ENCODE measurements around the gene MSRB1. TPM values are rescaled to one million over a fixed set of nuclear protein-coding genes. Genes with fewer than 3 reads are reported as not detected.

MSRB1 gene
- total and polyA plus RNA-seq, 2 donors (not counting 1 experiment from before 2014, with no cell fraction given), result 7.1 to 21.4 TPM

- Histone ChIP-seq H2AFZ (ENCODE audit: low read length) (no peak overlapping the region), H3K36me3 (ENCODE audit: control insufficient read depth, insufficient read depth, low read length) (peaks cover 28% of the 10 kb centered on the region), H3K4me1 (ENCODE audit: control insufficient read depth, extremely low read depth, insufficient read depth, low read length) (peaks cover 9% of the 10 kb centered on the region), H3K27me3 (ENCODE audit: control insufficient read depth, insufficient read depth, low read length) (peaks cover 19% of the 10 kb centered on the region), H3K27ac (ENCODE audit: insufficient read depth, low read length) (no peak overlapping the region), H3K9ac (ENCODE audit: insufficient read depth, low read length) (no peak overlapping the region), H4K20me1 (ENCODE audit: control insufficient read depth, extremely low read depth, insufficient read depth, low read length) (no peaks in the 10 kb centered on the region), H3K4me3 (replicated peaks in 1 of 4; ENCODE audit: control extremely low read depth in 1 of 4, insufficient read depth in 1 of 4, low read depth in 3 of 4, low read length in 4 of 4) (no peak overlapping the region), H3K79me2 (ENCODE audit: control insufficient read depth, insufficient read depth, low read length) (peaks cover 8% of the 10 kb centered on the region), H3K9me3 (ENCODE audit: control insufficient read depth, insufficient read depth, low read depth, low read length) (no peaks in the 10 kb centered on the region), H3K4me2 (ENCODE audit: extremely low read depth, insufficient read depth, low read length) (no peak overlapping the region)
- DNase-seq (ENCODE audit: low read depth in 2 of 2), result no peak
- TF ChIP-seq EZH2 (IDR thresholded peaks at IDR 0.05; ENCODE audit: low read length, missing control alignments), result no peak
Observed at GRCh38 chr16:1980770-1981087, 37.7 kb upstream of the MSRB1 start.

GRCh38 chr16:1980030-1980769 lies 37.2 kb upstream of the MSRB1 start:
- Histone ChIP-seq H3K36me3 (ENCODE audit: control insufficient read depth, insufficient read depth, low read length) (peaks cover 31% of the 10 kb centered on the region), H2AFZ (ENCODE audit: low read length) (no peak overlapping the region), H3K79me2 (ENCODE audit: control insufficient read depth, insufficient read depth, low read length) (peaks cover 5% of the 10 kb centered on the region)

GRCh38 chr16:1979271-1980029 lies 36.5 kb upstream of the MSRB1 start:
- no peak for TF ChIP-seq EZH2 (IDR thresholded peaks at IDR 0.05; ENCODE audit: low read length, missing control alignments)
- TF ChIP-seq, protein P1, sequence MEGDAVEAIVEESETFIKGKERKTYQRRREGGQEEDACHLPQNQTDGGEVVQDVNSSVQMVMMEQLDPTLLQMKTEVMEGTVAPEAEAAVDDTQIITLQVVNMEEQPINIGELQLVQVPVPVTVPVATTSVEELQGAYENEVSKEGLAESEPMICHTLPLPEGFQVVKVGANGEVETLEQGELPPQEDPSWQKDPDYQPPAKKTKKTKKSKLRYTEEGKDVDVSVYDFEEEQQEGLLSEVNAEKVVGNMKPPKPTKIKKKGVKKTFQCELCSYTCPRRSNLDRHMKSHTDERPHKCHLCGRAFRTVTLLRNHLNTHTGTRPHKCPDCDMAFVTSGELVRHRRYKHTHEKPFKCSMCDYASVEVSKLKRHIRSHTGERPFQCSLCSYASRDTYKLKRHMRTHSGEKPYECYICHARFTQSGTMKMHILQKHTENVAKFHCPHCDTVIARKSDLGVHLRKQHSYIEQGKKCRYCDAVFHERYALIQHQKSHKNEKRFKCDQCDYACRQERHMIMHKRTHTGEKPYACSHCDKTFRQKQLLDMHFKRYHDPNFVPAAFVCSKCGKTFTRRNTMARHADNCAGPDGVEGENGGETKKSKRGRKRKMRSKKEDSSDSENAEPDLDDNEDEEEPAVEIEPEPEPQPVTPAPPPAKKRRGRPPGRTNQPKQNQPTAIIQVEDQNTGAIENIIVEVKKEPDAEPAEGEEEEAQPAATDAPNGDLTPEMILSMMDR (conservative IDR thresholded peaks at IDR 0.05 in 1 of 2, IDR thresholded peaks at IDR 0.05 in 1 of 2; ENCODE audit: low read depth in 1 of 2, low read length in 2 of 2), result no peak
- Histone ChIP-seq H3K4me1 (ENCODE audit: control insufficient read depth, extremely low read depth, insufficient read depth, low read length) (no peaks in the 10 kb centered on the region), H3K9ac (ENCODE audit: insufficient read depth, low read length) (no peak overlapping the region), H2AFZ (ENCODE audit: low read length) (no peak overlapping the region), H3K79me2 (ENCODE audit: control insufficient read depth, insufficient read depth, low read length) (no peaks in the 10 kb centered on the region), H3K9me3 (ENCODE audit: control insufficient read depth, insufficient read depth, low read depth, low read length) (no peaks in the 10 kb centered on the region), H3K4me2 (ENCODE audit: extremely low read depth, insufficient read depth, low read length) (no peak overlapping the region), H3K27me3 (ENCODE audit: control insufficient read depth, insufficient read depth, low read length) (peaks cover 19% of the 10 kb centered on the region), H4K20me1 (ENCODE audit: control insufficient read depth, extremely low read depth, insufficient read depth, low read length) (no peaks in the 10 kb centered on the region), H3K27ac (ENCODE audit: insufficient read depth, low read length) (no peak overlapping the region), H3K36me3 (ENCODE audit: control insufficient read depth, insufficient read depth, low read length) (peaks cover 37% of the 10 kb centered on the region), H3K4me3 (replicated peaks in 1 of 4; ENCODE audit: control extremely low read depth in 1 of 4, insufficient read depth in 1 of 4, low read depth in 3 of 4, low read length in 4 of 4) (no peak overlapping the region)
- DNase-seq (ENCODE audit: low read depth in 2 of 2), result no peak

More at GRCh38 chr16:1980030-1980769, 37.2 kb upstream of the MSRB1 start:
- Histone ChIP-seq H3K4me2 (ENCODE audit: extremely low read depth, insufficient read depth, low read length) (no peak overlapping the region), H3K9ac (ENCODE audit: insufficient read depth, low read length) (no peak overlapping the region), H3K4me3 (replicated peaks in 1 of 4; ENCODE audit: control extremely low read depth in 1 of 4, insufficient read depth in 1 of 4, low read depth in 3 of 4, low read length in 4 of 4) (no peak overlapping the region), H3K9me3 (ENCODE audit: control insufficient read depth, insufficient read depth, low read depth, low read length) (no peaks in the 10 kb centered on the region), H3K4me1 (ENCODE audit: control insufficient read depth, extremely low read depth, insufficient read depth, low read length) (peaks cover 6% of the 10 kb centered on the region), H3K27me3 (ENCODE audit: control insufficient read depth, insufficient read depth, low read length) (peaks cover 19% of the 10 kb centered on the region), H4K20me1 (ENCODE audit: control insufficient read depth, extremely low read depth, insufficient read depth, low read length) (no peaks in the 10 kb centered on the region), H3K27ac (ENCODE audit: insufficient read depth, low read length) (no peak overlapping the region)
- DNase-seq (ENCODE audit: low read depth in 2 of 2), result no peak
- TF ChIP-seq, protein P1 (conservative IDR thresholded peaks at IDR 0.05 in 1 of 2, IDR thresholded peaks at IDR 0.05 in 1 of 2; ENCODE audit: low read depth in 1 of 2, low read length in 2 of 2), result no peak
- peak; percentile 71 for TF ChIP-seq EZH2 (IDR thresholded peaks at IDR 0.05; ENCODE audit: low read length, missing control alignments)
